GM21737 (cell line): Measurements from ENCODE around the gene ROCK1.
"Not testable (repeated sequence)": the region's sequence is repeated elsewhere in the genome, so short reads cannot be mapped to it uniquely, and the experiment has no call there.

ENCODE experiments used
- ATAC-seq: cut with Tn5 transposase; IDR thresholded peaks from one replicate; pipeline ENCODE4 v1.9.1; 2021; ENCODE audit warnings: mild to moderate bottlenecking, moderate library complexity; ENCODE audit not compliant: unreplicated experiment

The ROCK1 gene

GRCh38 chr18:21111346-21112139 lies at the start of gene ROCK1:
Gene ROCK1, minus strand, starts transcription at chr18:21111813. Its CDS starts 903 bp downstream, at chr18:21110910.
- ATAC-seq = peak; percentile 91

DNA sequence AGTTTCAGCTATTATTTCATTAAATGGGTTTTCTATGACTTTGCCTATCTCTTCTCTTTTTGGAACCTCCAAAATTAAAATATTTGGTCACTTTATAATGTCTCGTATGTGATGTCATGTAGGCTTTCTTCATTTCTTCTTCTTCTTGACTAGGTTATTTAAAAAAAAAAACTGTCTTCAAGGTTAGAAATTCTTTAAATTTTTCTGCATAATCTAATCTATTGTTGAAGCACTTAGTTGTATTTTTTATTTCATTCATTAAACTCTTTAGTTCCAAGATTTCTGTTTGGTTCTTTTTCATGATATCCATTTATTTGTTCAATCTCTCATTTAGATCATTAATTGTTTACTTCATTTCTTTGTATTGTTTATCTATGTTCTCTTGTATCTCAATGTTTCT lies 43.8 kb upstream of the ROCK1 start:
- no peak for ATAC-seq

- ATAC-seq = no peak
Observed at GRCh38 chr18:21146016-21146415, 34.4 kb upstream of the ROCK1 start.

- ATAC-seq = no peak
Observed at GRCh38 chr18:21145371-21145770, 33.8 kb upstream of the ROCK1 start.

GRCh38 chr18:21141668-21142422 lies 30.2 kb upstream of the ROCK1 start:
- ATAC-seq = no peak

DNA sequence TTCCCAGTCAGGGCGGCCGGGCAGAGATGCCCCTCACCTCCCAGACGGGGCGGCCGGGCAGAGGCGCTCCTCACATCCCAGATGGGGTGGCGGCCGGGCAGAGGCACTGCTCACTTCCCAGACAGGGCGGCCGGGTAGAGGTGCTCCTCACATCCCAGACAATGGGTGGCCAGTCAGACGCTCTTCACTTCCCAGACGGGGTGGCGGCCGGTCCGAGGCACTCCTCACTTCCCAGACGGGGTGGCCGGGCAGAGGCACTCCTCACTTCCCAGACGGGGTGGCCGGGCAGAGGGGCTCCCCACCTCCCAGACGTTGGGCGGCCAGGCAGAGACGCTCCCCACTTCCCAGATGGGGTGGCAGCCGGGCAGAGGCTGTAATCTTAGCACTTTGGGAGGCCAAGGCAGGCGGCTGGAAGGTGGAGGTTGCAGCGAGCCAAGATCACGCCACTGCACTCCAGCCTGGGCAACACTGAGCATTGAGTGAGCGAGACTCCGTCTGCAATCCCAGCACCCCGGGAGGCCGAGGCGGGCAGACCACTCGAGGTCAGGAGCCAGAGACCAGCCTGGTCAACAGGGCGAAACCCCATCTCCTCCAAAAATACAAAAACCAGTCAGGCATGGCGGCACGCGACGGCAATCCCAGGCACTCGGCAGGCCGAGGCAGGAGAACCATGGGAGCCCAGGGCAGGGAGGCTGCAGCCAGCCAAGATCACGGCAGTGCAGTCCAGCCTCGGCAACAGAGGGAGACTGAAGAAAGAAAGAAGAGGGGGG lies 26.3 kb upstream of the ROCK1 start:
- ATAC-seq = not testable (repeated sequence)

DNA sequence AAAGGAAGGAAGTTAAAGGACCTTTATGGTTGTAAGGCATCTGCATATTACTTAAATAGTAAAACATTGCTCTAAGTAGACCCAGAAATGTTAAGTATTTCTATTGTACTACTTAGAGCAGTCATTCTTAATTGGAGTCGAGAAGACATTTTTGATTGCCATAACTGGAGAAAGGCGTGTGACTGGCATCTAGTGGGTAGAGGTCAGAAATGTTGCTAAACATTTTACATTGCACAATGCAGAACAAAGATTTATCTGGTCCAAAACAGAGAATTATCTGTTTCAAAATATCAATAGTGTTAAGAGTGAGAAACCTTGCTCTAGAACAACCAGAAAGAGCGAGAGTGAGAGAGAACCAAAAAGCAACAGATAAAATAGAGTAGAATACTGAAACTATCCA lies 23.3 kb upstream of the ROCK1 start:
- ATAC-seq = no peak

DNA sequence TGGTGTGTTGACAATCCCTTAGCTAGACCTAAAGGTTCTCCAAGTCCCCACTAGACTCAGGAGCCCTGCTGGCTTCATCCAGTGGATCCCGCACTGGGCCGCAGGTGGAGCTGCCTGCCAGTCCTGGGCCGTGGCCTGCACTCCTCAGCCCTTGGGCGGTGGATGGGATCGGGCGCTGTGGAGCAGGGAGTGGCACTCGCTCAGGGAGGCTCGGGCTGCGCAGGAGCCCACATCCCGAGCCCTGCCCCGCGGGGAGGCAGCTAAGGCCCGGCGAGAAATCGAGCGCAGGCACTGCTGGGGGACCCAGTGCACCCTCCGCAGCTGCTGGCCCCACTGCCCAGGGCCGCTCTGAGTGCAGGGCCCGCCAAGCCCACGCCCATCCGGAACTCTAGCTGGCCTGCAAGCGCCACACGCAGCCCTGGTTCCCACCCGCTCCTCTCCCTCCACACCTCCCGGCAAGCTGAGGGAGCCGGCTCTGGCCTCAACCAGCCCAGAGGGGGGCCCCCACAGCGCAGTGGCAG lies 20.8 kb upstream of the ROCK1 start:
- no peak for ATAC-seq

DNA sequence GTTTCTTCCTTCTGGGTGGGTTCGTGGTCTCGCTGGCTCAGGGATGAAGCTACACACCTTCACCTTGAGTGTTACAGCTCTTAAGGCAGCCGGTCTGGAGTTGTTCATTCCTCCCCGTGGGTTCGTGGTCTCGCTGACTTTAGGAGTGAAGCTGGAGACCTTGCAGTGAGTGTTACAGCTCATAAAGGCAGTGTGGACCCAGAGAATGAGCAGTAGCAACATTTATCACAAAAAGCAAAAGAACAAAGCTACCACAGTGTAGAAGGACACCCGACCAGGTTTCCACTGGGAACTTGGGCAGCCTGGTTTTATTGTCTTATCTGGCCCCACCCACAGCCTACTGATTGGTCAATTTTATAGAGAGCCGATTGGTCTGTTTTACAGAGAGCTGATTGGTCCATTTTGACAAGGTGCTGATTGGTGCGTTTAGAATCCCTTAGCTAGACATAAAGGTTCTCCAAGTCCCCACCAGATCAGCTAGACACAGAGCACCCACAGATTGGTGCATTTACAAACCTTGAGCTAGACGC lies 20.1 kb upstream of the ROCK1 start:
- no peak for ATAC-seq

DNA sequence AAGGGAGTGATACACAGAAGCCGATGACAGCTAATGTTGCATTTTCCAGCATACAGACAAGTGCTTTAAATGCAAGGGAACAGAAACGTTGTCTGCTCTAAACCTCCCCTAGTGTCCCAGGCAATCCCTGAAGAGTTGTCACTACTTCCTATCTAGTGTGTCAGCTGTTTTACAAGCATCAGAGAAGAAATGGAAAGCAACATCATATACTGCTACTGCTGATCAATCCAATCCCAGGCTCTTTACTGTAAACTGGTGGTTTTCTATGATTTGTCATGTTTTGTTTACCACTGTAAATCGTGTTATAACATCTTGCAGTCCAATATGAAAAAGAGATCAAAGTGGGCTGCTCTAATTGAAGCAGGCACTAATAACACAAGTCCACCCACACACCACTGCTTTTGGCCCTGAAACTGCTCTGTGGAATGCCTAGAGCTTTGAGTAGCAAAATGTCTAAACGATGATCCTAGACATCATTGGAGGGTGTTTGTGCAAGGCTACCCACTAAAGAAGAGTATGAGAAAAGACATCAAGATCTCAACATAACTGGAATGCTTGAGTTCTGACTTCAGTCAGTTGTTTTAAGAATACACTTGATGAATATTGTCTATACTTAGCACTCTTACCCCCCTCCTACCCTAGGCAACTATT lies 18.1 kb upstream of the ROCK1 start:
- no peak for ATAC-seq

GRCh38 chr18:21123290-21123926 lies 11.8 kb upstream of the ROCK1 start:
- no peak for ATAC-seq

- no peak for ATAC-seq
Observed at GRCh38 chr18:21118806-21119205, 7.2 kb upstream of the ROCK1 start.

- ATAC-seq = no peak
Observed at GRCh38 chr18:21117409-21118131, 6.0 kb upstream of the ROCK1 start.

DNA sequence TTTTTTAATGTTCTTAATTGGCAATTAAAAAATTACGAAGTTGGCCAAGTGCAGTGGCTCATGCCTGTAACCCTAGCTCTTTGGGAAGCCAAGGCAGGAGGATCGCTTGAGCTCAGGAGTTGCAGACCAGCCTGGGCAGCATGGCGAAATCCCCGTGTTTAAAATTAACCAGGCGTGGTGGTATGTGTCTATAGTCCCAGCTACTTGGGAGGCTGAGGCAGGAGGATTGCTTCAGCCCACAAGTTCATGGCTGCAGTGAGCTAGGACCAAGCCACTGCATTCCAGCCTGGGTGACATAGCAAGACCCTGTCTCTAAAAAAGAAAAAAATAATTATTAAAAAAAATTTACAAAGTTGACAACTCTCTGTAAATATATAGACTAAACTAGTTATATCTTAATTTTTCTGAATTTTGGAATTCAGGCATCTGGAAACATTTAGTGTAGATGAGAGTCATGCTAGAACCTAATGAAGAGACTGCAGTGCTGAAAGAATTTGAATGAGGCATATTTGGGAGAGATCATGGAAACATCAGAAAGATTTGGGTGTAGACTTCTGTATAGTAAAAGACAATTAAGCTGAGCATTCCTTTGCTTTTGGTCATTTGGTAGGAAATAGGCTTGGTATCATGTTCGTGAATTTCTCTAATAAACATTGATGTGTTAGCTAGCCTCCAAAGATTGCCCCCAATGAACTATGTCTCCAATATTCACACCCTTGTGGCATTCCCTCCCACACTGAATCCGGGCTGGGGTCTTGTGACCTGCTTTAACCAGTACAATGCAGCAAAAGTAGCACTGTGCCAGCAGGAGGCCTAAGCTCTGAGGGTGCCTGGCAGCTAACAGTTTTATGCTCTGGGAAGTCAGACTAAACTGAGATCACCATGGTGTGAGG lies 4.2 kb upstream of the ROCK1 start:
- no peak for ATAC-seq

DNA sequence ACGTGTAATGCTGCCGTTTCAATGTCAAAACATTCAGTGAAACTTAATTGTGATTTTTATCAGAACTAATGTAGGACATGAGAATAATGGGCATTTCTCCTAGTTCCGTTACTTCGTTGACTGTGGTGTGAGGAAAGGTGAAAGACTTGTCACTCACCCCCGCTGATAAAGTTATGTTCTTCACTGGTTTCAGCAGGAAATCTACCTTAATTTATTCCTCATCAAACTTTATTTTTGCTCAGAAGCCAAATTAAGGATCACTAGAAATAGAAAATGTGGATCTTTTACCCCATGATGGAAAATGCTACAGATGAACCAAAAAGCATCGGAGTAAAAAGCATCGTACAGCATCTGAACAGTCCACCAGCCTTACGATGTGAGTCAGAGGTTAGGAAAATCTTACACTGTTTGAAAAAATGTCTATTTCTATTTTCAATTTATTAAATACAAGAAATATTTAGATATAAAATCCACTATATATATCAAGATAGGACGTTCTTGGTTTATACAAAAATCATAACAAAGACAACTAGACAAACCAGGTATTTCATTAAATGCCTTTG lies 1.0 kb upstream of the ROCK1 start:
- no peak for ATAC-seq

DNA sequence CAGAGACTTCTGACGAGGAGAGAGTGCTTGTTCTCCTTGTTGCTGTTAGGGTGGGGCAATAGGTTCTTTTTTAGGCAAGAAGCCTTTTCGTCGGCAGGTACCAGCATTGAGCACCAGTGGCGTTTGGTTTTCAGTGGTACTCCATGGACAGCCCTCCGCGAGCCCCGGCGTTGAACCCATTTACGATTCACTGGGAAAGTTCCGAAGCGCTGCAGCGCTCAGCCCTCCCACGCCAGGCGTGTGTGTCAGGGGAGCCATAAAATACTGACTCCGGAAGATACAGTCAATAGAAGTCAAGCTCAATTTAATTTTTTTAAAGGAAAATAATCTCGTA lies 494 bp upstream of the ROCK1 start:
- no peak for ATAC-seq

GRCh38 chr18:21110713-21111345 lies 784 bp downstream of the ROCK1 start:
- peak; percentile 31 for ATAC-seq
